ENCODE measurements around the gene SENP1. TPM values are rescaled to one million over a fixed set of nuclear protein-coding genes. Genes with fewer than 3 reads are reported as not detected.
"Not testable (repeated sequence)": the region's sequence is repeated elsewhere in the genome, so short reads cannot be mapped to it uniquely, and the experiment has no call there.

The SENP1 gene
- total RNA-seq, 2 donors from 2014 or later, result 11.4 to 15.8 TPM

DNA sequence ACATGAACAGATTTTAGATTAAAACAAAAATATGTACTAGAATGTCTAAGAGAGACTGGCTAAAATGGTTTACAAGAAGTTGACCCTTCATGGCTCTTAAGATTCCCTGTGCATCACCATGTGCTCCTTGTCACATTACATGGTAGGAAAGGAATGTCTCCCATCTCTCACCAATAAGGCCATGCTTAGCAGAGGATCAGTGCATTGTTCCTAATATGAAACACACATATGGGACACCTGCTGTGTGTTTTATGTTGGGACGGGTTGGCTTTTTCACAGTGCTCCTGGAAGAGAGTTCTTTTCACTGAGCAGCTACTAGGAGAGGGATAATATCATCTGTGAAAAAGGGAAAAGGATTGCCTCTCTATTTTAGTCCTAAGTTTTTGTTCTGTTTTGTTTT is 22.9 kb upstream of the SENP1 start:
- WGBS, 2 donors, result 94 to 100% methylated on average over 1 of the region's 1 CpG
- no peaks in the 10 kb centered on the region for H3K9me3 ChIP-seq
- no peaks in the 10 kb centered on the region for H3K4me1 ChIP-seq
- no peak for ATAC-seq
- no peak for DNase-seq
- no peak for TF ChIP-seq POLR2A (IDR thresholded peaks at IDR 0.05)
- no peak for TF ChIP-seq CTCF (IDR thresholded peaks at IDR 0.05)
- no peak overlapping the region for H3K27ac ChIP-seq
- no peaks in the 10 kb centered on the region for H3K27me3 ChIP-seq
- H3K36me3 ChIP-seq (replicated peaks in 1 of 2; ENCODE audit: insufficient read depth in 1 of 2, low read depth in 2 of 2), result no peaks in the 10 kb centered on the region
- intact Hi-C loops (cut with DNase I), result no loop called here
- no peak overlapping the region for H3K4me3 ChIP-seq

DNA sequence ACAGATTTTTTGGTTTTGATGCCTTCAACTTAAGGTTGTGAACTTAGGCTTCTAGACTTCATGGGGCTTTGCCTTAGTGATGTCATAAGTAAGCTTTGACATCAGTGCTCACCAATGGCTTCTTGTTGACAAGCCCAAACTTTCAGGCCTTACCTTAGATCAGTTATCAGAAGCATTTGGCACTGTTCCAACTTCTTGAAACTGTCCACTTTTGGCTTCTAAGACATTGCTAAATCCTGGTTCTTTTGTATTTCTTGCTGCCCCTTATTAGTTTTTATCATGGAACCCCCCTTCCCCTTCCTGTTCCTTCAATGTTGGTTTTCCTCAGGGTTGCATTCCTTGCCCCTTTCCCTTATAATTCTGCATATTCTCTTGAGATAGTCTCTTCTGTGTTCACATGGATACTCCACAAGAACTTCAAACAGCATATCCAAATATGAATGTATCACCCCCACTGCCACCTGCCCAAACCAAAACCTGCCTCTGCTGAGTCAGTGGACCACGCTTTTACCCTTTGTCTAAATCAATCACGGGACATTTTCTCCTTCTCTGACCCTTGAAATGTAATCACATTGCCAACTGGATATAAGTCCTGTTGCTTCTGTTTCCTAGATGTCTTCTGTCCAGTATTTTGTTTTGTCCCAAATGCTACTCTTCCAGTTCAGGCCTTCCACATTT is 21.2 kb upstream of the SENP1 start:
- intact Hi-C loops (cut with DNase I), result no loop called here
- Histone ChIP-seq H3K27ac (no peak overlapping the region), H3K9me3 (no peaks in the 10 kb centered on the region), H3K4me1 (no peaks in the 10 kb centered on the region), H3K27me3 (no peaks in the 10 kb centered on the region), H3K36me3 (replicated peaks in 1 of 2; ENCODE audit: insufficient read depth in 1 of 2, low read depth in 2 of 2) (no peaks in the 10 kb centered on the region), H3K4me3 (no peak overlapping the region)
- TF ChIP-seq CTCF (IDR thresholded peaks at IDR 0.05) (no peak), POLR2A (IDR thresholded peaks at IDR 0.05) (no peak)
- no peak for ATAC-seq
- WGBS, 2 donors, result 91 to 95% methylated on average over 2 of the region's 2 CpGs
- no peak for DNase-seq

- H3K4me1 ChIP-seq, result no peaks in the 10 kb centered on the region
- intact Hi-C loops (cut with DNase I), result no loop called here
- no peaks in the 10 kb centered on the region for H3K9me3 ChIP-seq
- no peaks in the 10 kb centered on the region for H3K36me3 ChIP-seq (replicated peaks in 1 of 2; ENCODE audit: insufficient read depth in 1 of 2, low read depth in 2 of 2)
- no peak overlapping the region for H3K27ac ChIP-seq
- no peaks in the 10 kb centered on the region for H3K27me3 ChIP-seq
- WGBS, 2 donors, result 84% methylated on average over 4 of the region's 4 CpGs
- H3K4me3 ChIP-seq, result no peak overlapping the region
- TF ChIP-seq CTCF (IDR thresholded peaks at IDR 0.05), result no peak
- no peak for TF ChIP-seq POLR2A (IDR thresholded peaks at IDR 0.05)
- DNase-seq (no peak), ATAC-seq (no peak)
These were observed 20.1 kb upstream of the SENP1 start for GRCh38 chr12:48125985-48126384.

GRCh38 chr12:48125542-48125941 is 19.7 kb upstream of the SENP1 start:
- DNase-seq; H3K4me1 ChIP-seq; intact Hi-C loops (cut with DNase I); H3K27ac ChIP-seq; ATAC-seq; H3K27me3 ChIP-seq; H3K4me3 ChIP-seq; H3K9me3 ChIP-seq; H3K36me3 ChIP-seq (replicated peaks in 1 of 2; ENCODE audit: insufficient read depth in 1 of 2, low read depth in 2 of 2): not testable (repeated sequence)
- WGBS, 2 donors, result 84 to 97% methylated on average over 3 to 5 of the region's 5 CpGs

DNA sequence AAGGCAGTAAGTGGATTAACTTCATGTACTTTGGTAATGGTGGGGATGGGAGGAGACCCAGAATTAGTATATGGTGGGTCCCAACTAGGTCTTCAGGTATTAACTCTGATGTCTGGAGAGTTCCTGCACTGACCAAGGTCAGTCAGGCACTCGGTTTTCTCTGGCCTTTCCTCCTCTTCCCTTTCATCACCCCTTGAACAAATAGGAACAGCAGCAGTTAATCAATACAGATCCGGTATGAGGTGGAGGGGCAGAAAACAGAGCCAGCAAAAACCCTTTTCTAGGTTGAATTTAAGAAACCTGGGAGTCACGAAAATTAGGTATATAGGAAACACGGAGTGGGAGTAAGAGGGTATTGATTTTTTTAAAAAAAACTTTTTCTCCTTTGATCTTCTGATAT is 17.3 kb upstream of the SENP1 start:
- ATAC-seq, result no peak
- Histone ChIP-seq H3K9me3 (no peaks in the 10 kb centered on the region), H3K4me3 (no peak overlapping the region), H3K36me3 (replicated peaks in 1 of 2; ENCODE audit: insufficient read depth in 1 of 2, low read depth in 2 of 2) (no peaks in the 10 kb centered on the region), H3K27ac (no peak overlapping the region), H3K4me1 (peaks cover 10% of the 10 kb centered on the region), H3K27me3 (no peaks in the 10 kb centered on the region)
- 40 to 46% methylated on average over 4 of the region's 4 CpGs for WGBS, 2 donors
- no peak for DNase-seq
- intact Hi-C loops (cut with DNase I), result no loop called here
- TF ChIP-seq POLR2A (IDR thresholded peaks at IDR 0.05), result no peak
